Measurements from ENCODE around the gene MAPK8.
"Not testable (repeated sequence)": the region's sequence is repeated elsewhere in the genome, so short reads cannot be mapped to it uniquely, and the experiment has no call there.

Gene MAPK8

DNA sequence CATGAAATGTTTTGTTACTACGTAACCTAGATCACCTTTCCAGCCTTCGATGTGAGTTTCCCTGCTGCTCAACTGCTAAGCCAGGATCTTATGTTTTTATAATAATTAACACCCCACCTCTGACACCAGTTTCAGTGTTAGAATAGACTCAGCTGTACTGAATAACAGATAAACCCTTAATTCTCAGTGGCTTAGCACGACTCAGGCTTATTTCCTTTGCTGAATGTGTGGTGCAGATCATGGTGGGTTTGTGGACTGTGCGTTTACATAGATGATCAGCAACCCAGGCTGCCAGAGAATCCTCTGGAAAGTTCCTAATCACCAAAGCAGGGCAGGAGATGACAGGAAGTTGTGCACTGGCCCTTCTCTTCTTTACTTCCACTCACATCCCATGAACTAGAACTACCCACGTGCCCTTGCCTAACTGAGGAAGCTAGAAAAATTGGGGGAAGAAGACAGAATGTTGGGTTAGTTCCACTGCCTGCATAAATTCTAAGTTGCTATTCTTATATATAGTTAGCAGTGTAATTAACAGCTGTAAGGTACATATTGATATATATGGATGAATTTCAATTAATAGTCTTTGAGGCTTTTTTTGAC is 111.8 kb downstream of the MAPK8 start:
- no peak for DNase-seq (ENCODE audit: low read depth)

DNA sequence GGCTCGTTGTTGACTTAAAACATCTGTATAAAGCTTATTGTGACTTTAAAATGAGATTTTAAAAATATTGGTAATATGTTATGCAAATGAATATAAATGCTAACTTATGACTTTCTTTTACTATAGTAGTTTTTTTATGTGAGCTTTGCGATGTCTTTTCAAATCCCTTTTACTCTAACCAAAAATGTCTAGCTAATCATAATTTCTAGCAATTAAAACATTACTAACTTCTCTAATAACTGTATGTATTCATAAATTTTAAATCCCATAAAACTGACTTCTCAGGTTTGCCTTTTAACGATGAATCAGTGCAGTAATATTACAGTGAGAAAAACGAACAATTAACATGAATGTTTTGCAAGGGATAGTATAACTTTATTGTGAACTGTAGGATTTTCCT is 113.2 kb downstream of the MAPK8 start:
- no peak for DNase-seq (ENCODE audit: low read depth)

DNA sequence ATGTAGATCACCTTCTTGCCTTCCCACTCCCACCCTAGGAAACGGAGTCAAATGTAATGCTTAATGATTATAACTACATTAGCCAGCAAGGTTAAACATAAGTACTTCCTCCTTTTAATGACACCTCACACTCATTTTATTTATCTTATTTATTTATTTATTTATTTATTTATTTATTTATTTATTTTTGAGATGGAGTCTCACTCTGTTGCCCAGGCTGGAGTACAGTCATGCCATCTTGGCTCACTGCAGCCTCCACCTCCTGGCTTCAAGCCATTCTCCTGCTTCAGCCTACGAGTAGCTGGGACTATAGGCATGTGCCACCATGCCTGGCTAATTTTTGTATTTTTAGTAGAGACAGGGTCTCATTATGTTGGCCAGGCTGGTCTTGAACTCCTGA is 115.4 kb downstream of the MAPK8 start:
- not testable (repeated sequence) for DNase-seq (ENCODE audit: low read depth)

DNA sequence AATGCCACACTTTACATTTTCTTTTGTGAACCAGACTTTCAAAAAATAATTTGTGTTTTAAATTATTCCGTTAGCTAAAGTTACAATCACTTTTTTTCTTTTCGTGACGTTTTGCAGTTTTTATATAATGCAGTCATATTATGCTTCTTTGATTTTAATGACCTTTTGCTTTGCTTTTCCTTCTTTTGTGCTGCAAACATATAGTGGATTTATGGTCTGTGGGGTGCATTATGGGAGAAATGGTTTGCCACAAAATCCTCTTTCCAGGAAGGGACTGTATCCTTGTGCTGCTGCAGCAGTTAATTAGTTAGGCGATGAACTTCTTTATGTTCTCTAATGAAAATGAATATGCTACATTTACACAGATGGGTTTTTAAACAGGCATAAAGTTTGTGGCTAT is 117.4 kb downstream of the MAPK8 start:
- DNase-seq (ENCODE audit: low read depth) = no peak

DNA sequence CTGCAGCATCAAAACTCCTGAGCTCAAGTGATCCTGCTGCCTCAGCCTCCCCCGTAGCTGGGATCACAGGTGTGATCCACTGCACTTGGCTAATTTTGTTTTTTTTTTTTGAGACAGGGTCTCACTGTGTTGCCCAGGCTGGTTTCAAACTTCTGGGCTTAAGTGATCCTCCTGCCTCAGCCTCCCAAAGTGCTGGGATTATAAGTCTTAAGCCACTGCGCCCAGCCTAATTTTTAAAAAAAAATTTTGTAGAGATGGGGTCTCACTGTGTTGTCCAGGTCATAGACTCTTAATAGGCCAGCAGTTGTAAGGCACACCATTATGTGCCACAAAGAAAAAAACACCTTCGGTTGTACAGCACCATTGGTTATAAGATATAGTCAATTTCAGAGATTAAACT is 122.4 kb downstream of the MAPK8 start:
- DNase-seq (ENCODE audit: low read depth) = no peak

DNA sequence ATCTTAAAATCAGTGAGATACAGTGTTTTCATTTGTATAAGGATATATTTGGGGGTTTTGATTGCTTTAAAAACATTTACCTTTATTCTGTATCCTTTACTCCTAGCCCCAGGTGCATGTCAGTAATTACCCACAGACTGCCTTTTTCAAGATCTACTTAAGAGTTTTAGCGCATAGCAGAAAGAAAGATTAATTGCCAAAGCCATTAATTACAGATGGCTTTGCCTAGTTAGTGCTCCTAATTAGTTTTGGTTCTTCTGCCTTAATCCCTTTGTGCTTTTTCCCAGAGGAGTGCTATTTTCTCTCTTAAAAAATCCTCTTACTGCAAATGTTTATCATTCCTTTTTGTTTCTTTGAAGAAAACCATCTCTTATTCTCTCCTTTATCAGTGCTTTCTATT is 122.8 kb downstream of the MAPK8 start:
- DNase-seq (ENCODE audit: low read depth) = no peak

DNA sequence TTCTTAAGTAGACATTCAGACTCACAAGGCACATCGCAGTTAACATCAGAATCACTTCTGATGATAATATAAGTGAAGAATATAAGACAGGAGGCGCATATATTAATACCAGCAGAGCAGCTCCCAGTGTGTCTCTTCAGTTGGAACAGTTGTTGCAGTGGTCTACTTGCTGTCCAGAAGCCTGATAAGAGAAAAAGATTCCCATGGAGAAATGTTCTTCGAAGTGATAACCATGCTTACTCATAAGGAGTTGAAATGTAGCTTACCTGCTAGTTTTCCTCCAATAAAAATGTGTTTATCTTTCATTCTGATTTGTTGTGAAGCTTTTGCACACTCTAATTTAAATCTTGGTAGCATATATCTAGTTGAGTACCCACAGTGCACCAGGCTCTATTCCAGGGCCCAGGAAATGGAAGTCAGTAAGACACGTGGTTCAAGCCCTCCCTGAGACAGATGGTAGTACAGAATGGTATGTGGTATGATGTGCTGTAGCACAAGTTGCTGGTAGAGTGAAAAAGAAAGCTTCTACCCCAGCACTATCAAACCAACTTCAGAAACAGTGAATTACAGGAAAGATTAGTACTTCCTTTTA is 124.0 kb downstream of the MAPK8 start:
- DNase-seq (ENCODE audit: low read depth) = no peak

DNA sequence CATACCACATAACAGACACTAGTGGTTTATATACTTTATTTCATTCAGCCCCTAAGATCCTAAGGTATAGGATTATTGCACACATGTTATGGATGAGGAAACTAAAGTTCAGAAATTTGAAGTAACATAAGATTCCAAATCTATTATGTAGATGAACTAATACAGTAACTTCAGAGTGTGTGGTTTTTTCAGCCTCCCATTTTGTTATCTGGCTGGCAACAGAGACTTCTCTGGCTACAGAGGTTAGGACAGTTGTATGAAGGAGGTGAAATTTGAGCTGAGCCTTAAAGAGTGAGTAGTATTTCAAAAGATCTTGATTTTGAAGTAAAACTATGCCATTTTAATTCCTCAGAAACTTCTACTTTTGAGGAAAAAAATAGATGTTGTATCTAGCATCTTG is 125.4 kb downstream of the MAPK8 start:
- no peak for DNase-seq (ENCODE audit: low read depth)

DNA sequence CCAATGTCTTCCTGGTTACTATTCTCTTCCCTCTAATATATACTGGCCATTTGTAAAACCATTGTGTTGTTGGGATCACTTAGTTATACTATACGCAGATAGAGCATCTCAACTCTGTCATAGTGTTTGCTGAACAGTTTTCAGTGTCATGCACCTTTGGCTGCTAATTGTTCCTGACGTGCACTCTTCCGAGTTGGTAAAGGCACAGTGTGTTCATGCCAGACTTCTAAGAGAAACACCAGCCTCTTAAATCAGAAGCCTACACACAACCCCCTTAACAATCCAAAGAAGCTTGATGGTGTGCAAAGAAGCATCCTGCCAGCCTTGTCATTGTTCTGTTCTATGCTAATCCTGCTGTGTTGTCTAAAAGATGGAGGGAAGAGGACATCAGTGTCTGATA is 131.1 kb downstream of the MAPK8 start:
- no peak for DNase-seq (ENCODE audit: low read depth)

DNA sequence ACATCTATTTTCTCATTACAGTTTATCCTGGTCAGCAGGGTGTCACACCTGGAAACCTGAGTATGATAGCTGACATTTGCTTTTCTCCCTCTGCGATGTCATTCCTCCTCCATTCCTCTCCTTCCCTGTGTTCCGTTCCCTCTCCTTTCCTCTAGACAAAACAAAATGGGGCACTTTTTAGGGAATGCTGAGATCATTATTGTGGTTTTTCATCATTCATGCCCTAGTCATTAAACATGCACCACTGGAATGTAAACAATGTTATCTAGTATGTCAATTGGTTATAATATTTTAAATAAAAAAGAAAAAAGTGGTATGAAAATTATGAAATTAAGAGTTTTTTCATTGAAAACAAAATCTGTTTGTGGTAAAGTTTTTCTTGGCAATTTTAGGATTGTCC is 132.6 kb downstream of the MAPK8 start:
- no peak for DNase-seq (ENCODE audit: low read depth)

DNA sequence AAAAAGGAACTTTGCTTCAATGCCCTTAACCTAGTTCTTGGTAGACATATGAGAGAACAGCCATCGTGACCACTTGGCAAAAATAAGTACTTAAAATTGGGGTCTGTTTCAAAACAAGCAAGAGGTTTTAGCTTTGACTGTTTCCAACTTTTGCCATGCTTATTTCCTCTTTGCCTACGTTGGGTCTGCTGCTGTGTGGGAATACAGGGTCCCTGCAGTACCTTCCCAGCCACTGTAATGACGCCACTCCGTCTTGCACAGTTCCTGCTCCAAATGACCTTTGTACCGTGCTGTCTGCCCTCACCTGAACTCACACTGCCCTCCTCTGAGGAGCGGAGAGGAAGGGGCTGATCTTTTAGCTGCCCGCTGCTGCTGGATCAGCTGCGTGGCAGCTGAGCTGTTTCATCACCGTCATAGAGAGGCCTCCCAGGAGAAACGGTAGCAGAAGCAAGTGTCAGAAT is 133.1 kb downstream of the MAPK8 start:
- no peak for DNase-seq (ENCODE audit: low read depth)

DNA sequence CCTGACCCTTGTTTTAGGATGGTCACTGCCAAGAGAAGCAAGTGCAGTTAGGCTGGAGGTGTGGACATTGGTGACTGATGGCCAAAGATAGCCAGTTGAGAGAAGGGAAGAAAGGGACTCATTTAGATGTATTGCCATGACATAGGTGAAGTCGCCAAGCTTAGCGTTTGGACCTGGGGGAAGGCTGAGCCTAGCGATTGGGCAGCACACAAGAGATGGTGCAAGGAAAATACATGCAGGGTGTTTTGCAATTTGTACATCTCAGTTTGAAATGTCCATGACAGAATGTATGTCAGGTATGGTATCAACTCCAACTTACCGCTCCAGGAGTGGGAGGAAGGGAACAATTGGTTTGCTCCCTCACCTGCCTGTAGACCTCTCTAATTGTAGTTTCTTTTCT is 134.3 kb downstream of the MAPK8 start:
- no peak for DNase-seq (ENCODE audit: low read depth)

DNA sequence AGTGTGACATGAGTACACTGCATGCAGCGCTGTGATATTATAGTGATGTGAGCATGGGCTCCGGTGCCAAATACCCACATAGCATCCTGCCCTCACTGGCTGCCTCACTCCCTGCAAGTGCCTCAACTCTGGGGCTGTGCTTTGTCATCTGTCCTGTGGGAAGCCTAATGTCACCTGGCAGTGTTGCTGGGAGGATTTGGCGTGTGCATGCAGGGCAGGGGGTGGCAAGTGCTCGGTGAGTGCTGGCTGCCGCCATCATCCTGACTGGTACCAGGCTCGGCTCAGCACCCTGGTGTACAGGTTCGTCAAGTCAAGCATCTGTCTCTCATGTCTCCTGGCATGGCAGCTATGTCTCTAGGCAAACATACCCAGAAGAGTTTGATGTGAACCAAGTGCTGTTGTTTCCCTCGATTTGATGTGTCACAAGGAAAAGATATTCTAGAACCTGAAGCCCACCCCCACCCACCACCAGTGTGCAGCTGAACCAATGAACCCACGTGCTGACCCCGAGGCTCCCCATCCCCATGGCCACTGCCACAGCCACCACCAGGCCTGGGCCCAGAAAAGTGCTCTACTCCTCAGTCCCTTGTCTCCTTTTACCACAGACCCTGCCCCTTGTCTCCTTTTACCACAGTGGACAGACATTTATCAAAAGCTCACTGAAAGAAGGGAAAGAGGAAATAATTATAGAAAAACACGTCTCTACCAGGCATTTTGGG is 135.8 kb downstream of the MAPK8 start:
- DNase-seq (ENCODE audit: low read depth) = no peak

DNA sequence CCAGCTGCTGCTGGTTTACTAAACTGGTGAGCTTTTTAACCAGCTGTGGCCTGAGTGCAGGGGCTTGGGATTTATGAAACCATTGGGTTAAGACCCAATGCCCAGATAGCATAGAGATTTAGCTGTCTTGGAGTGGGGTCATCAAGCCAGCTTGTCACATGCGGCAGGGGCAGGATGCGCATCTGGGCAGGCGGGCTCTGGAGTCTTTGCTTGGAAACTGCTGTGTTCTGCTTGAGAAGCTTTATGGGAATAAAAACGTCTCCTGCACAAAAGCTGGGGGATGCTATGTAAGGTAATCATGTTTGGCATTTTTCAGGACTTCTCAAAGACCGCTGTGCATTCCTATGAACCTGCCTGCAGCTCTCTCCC is 136.3 kb downstream of the MAPK8 start:
- no peak for DNase-seq (ENCODE audit: low read depth)

DNA sequence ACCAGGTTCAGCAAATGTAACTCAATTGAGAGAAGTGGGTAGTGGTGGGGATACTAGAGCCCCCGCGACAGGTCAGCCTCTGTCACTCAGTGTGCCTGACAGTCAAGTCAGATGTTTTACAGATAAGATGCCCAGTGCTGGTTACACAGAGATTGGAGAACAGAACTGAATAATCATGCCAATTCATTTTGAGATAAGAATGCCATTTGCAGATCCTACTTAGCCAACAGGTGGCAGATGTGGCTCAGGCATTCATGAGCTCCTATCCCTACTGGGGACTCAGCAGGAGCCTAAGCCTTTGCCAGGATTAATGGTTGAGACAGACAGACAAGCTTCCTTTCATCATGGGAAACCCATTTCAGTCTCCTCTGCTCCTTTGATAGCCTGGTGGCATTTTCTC is 137.8 kb downstream of the MAPK8 start:
- no peak for DNase-seq (ENCODE audit: low read depth)

DNA sequence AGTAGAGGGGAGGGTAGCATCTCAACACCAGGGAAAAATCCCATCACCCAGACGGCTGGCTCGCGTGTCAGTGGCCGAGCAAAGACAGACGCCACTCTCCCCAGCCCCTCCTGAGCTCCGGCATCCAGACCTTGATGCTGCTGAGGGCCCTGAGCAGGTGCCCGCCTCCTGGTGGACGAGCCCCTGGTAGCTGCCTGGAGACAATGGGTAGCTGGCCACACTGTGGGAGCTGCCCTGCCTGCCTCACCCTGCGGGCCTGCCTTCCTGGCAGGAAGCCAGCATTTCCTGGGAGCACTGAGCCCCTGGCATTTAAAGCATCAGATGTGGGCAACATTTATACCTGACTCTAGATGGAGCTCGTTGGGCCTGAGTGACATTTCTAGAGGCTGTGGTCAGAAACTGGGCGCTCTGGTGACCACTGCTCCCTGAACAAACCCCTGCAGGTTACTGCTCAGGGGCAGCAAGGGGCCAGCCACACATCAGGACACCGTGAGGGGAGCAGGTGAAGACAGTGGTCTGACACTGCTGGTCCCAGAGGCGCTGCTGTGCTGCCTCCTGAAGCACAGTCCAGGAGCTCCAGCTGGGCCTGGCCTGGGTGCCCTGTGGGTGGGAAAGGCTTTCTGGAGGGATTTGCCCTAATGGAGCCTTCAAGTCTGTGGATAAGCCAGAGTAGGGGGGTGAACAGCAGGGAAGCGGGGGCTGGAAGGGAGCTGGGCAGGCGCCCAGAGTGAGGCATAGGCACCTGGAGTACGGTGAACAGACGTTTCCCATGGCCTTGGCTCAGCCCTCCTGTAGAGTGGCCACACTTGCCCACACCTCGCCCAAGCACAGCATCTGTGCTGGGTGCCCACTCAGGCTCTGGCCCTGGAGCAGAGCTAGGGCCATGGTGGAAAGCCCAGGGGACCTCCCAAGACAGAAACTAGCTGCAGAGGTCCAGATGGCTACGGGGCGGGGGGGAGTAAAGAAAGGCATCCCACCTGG is 138.7 kb downstream of the MAPK8 start:
- no peak for DNase-seq (ENCODE audit: low read depth)

DNA sequence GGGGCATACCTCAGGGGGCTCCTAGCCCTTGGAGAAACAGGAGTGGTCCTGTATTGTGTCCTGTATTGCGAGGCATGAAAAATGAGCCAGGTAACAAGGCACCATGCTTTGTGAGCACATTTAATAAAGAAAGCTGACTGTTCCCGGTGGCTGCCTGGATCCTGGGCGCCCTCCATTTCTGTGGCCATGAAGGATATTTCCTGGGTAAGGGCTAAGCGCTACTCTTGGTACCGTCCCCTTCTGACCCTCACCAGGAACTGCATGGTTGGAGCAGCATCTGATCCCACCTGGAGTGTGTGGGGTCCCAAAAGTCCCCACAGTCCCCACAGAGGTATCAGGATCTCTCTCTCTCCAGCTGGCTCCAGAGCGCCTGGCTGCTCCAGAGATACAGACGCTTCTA is 139.5 kb downstream of the MAPK8 start:
- no peak for DNase-seq (ENCODE audit: low read depth)

DNA sequence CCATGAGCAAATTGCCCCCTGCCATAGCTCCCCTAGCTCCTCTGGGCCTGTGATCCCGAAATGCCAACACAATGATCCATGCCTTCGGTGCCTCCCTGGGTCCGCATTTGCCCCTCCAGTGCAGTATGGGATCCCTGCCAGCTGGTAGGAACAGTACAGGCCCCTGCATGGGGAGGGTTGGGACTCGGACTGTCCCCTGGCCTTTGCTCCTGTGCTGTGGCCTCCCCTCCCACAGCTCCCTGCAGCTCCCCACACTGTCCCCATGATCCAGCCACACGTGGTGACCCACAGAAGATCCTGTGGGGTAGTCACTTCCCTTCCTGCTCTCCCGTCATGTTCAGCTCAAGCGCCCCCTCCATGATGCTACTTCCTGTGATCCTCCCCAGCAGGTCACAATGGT is 140.3 kb downstream of the MAPK8 start:
- no peak for DNase-seq (ENCODE audit: low read depth)

DNA sequence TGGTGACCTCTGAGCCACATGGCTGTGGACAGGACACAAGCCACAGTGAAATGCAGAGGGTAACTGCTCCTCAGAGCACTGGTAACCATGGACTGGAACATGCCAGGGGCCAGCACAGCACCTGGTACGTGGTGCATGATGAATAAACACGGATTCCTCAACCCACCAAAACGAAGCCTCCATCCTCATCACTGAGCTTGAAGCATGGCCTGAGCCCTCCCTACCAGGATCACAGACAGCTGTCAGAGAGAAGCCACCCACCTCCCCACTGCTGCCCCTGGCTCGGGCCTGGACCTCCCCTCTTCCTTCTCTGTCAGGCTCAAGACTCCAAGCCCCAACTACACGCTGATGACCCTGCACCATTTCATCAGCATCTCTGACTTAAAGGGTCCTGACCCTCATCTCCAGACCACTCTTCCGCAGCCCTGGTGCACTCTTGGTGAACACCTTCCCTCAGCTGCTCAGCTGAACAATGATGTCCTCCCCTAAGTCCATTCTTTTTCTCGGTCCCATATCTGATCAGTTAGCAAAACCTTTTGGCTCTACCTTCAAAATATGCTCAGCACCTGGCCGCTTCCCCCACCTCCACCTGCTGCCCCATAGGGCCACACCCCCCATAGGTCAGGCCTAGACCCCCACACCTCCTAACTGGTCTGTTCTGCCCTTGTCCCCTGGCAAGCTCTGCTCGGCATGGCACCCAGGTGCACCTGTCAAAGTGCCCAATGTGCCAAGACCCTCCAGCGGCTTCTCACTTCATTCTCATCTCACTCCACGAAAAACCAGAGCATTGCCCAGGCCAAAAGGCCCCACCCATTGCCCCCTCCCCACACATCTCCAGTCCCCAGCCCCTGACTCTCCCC is 141.1 kb downstream of the MAPK8 start:
- no peak for DNase-seq (ENCODE audit: low read depth)

DNA sequence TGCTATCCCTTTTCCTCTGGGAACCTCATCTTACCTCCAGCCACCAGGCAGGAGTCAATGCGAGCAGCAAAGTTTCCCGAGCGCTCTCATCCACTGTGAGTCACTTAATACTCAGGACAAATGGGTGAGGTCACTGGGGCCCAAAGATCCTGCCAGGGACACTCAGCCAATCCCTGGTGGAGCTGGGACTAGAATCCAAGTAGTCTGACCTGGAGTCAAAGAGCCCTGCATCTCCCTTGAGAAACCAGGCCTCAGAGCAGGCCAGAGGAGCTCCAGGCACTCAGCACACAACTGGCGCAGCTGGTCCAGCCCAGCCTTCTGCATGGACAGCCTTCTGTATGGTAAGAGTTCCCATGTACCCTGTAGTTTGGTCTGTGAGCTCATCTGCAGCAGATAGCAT is 142.3 kb downstream of the MAPK8 start:
- no peak for DNase-seq (ENCODE audit: low read depth)

DNA sequence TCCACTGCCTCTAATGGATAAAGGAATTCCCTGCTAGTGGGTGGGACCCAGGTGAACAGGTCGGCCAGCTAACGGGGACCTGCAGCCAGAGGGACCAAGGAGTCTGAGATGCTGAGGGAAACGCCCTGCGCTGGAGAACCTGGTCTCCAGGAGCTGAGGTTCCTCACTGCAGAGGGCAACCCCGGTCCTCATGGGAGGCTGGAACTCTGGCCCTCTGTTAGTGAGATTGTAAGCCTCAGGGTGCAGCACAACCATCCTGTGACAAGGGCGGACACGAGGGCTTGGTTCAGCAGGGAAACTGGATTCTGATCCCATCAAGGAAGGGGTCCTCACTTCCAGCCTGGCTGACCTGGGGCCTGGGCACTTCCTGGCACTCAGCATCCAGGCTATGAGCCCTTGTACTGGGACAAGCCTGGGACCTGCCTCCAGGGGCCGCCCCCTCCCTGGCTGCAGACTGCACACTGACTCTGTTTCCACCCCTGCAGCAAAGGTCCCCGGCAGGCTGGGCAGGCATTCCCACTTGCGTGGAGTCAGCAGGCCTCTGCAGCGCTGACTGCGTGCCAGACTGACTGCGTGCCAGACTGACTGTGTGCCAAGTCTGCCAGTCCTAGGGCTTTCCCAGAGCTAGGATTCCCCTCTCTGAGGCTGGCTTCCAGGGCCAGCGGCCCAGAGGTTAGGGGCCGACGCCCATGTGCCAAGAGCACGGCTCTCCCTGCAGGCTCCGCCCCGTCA is 143.2 kb downstream of the MAPK8 start:
- no peak for DNase-seq (ENCODE audit: low read depth)

All from stimulated activated CD4-positive, alpha-beta T cell treated with anti-CD3 and anti-CD28 coated beads, Interleukin-2, amount 100 ng/mL, for 4 hours (primary cell).